Measurements from ENCODE around the gene CNOT6. TPM values are rescaled to one million over a fixed set of nuclear protein-coding genes. Genes with fewer than 3 reads are reported as not detected.

CNOT6 gene
- total RNA-seq, 3 donors from 2014 or later (not counting 1 experiment from before 2014, with no cell fraction given) = 20.9 to 32.4 (median 26.1) TPM

DNA sequence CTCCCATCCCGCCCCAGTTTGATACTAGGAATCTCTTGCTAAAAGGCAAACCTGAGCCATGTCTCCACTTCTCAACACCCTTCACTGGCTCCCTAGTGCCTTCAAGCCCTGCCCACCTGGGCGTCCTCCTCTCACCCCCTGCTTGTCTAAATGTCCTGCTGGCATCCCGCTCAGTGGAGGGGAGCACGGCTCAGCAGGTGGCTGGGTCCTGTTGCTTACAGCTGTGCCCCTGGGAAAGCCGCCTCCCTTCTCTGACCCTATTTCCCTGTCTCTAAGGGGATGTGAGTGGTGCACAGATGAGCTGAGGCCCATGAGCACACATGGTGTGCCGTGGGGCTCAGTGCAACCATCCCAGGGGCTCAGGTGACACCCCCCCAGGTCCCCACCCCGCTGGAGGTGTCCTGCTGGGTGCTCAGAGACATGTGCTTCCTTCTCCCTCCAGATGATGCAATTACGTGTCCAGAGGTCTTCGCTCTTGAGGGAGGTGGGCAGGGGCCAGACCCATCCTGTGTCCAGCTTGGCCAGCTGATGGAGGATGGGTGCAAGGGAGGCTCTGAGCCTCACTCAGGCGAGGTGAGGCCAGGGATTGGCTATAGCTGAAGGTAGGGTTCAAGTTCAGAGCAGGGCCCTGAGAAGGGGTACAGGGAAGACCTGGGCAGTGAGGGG is 131.1 kb downstream of the CNOT6 start:
- no peaks in the 10 kb centered on the region for H3K9me3 Mint-ChIP-seq
- Histone ChIP-seq H3K9me3 (ENCODE audit: control insufficient read depth, insufficient read depth, low read length) (no peaks in the 10 kb centered on the region), H3K4me1 (ENCODE audit: control insufficient read depth, insufficient read depth, low read length) (peaks cover 5% of the 10 kb centered on the region), H3K27me3 (ENCODE audit: control insufficient read depth, insufficient read depth, low read length) (no peaks in the 10 kb centered on the region), H3K4me3 (ENCODE audit: low read length) (no peak overlapping the region), H3K27ac (ENCODE audit: low read length) (no peak overlapping the region), H3K36me3 (ENCODE audit: control insufficient read depth, insufficient read depth, low read length) (no peaks in the 10 kb centered on the region)
- intact Hi-C loops (cut with micrococcal nuclease) = no loop called here
- no peaks in the 10 kb centered on the region for H3K36me3 Mint-ChIP-seq
- DNase-seq = no peak
- no peak overlapping the region for H3K4me3 Mint-ChIP-seq
- H3K27ac Mint-ChIP-seq = no peak overlapping the region
- WGBS (ENCODE audit: insufficient coverage) = 82% methylated on average over 10 of the region's 10 CpGs
- TF ChIP-seq CTCF (IDR thresholded peaks at IDR 0.05) = no peak
- no peaks in the 10 kb centered on the region for H3K27me3 Mint-ChIP-seq (ENCODE audit: low read depth in 2 of 2)
- ATAC-seq = no peak
- peaks cover 0 to 9% of the 10 kb centered on the region in 2 donors for H3K4me1 Mint-ChIP-seq

GRCh38 chr5:180625791-180626660 is 131.8 kb downstream of the CNOT6 start:
- DNase-seq (no peak), ATAC-seq (no peak)
- Histone ChIP-seq H3K27ac (ENCODE audit: low read length) (no peak overlapping the region), H3K4me1 (ENCODE audit: control insufficient read depth, insufficient read depth, low read length) (peaks cover 5% of the 10 kb centered on the region), H3K27me3 (ENCODE audit: control insufficient read depth, insufficient read depth, low read length) (no peaks in the 10 kb centered on the region), H3K4me3 (ENCODE audit: low read length) (no peak overlapping the region), H3K9me3 (ENCODE audit: control insufficient read depth, insufficient read depth, low read length) (no peaks in the 10 kb centered on the region), H3K36me3 (ENCODE audit: control insufficient read depth, insufficient read depth, low read length) (no peaks in the 10 kb centered on the region)
- WGBS (ENCODE audit: insufficient coverage) = 85% methylated on average over 25 of the region's 25 CpGs
- no peak for TF ChIP-seq CTCF (IDR thresholded peaks at IDR 0.05)
- Mint-ChIP-seq H3K4me3 (no peak overlapping the region), H3K36me3 (no peaks in the 10 kb centered on the region), H3K9me3 (no peaks in the 10 kb centered on the region), H3K4me1 (peaks cover 0 to 9% of the 10 kb centered on the region in 2 donors), H3K27me3 (ENCODE audit: low read depth in 2 of 2) (no peaks in the 10 kb centered on the region), H3K27ac (no peak overlapping the region)
- intact Hi-C loops (cut with micrococcal nuclease) = no loop called here

DNA sequence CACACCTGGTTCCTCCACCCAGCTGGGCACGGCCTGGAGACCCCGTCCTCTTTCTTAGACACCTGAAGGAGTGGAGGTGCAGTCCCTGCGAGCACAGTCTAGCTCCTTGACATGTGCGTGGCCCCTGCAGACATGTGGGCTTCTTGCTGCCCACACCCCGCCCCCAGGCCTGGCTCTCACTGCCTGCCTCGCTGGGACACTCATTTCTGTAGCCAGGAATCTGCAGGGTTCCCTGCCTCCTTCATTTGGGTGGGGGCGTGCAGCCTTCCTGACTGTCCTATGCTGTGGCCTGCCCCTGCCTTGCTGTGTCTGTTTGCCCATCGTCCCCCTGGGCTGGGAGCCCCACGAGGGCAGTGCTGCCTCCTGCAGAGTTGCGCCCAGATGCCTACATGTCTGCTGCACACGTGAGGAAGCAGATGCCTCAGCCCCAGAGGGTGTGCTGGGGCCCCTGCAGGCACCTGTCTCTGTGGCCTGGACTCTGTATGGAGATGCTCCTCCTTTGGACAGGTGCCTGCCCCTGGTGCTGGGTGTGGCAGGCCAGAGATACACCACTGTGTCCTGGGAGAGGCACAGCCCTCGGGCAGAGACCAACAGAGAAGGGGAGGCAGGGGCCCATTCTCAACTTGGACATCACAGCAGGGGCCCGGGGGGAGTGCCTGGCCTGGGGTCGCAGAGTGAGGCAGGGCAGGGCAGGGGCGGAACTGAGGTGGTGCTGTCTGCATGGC is 132.6 kb downstream of the CNOT6 start:
- Histone ChIP-seq H3K4me1 (ENCODE audit: control insufficient read depth, insufficient read depth, low read length) (peaks cover 5% of the 10 kb centered on the region), H3K4me3 (ENCODE audit: low read length) (no peak overlapping the region), H3K36me3 (ENCODE audit: control insufficient read depth, insufficient read depth, low read length) (no peaks in the 10 kb centered on the region), H3K27me3 (ENCODE audit: control insufficient read depth, insufficient read depth, low read length) (no peaks in the 10 kb centered on the region), H3K9me3 (ENCODE audit: control insufficient read depth, insufficient read depth, low read length) (no peaks in the 10 kb centered on the region), H3K27ac (ENCODE audit: low read length) (no peak overlapping the region)
- no peak for TF ChIP-seq CTCF (IDR thresholded peaks at IDR 0.05)
- ATAC-seq = no peak
- Mint-ChIP-seq H3K4me3 (no peak overlapping the region), H3K27ac (no peak overlapping the region), H3K9me3 (no peaks in the 10 kb centered on the region), H3K4me1 (peaks cover 0 to 9% of the 10 kb centered on the region in 2 donors), H3K36me3 (no peaks in the 10 kb centered on the region), H3K27me3 (ENCODE audit: low read depth in 2 of 2) (no peaks in the 10 kb centered on the region)
- WGBS (ENCODE audit: insufficient coverage) = 79% methylated on average over 15 of the region's 15 CpGs
- intact Hi-C loops (cut with micrococcal nuclease) = no loop called here
- DNase-seq = no peak
